SK-N-SH treated with all-trans-retinoic acid at 6 μM for 48 hours (cell line): ENCODE data around the gene ZNF850.

Experiments
- TF ChIP-seq, protein P1 (sequence below): fragments of 250-450 bp; sonication (Bioruptor Pico); IDR thresholded peaks from 2 replicates; pipeline ENCODE4 v1.5.1; 2020; ENCODE audit warnings: low read depth, mild to moderate bottlenecking, moderate library complexity
- TF ChIP-seq, protein P2 (sequence below): fragments of 250-450 bp; sonication (Bioruptor Pico); IDR thresholded peaks from 2 replicates; pipeline ENCODE4 v1.8.0; 2020; ENCODE audit warnings: mild to moderate bottlenecking, moderate library complexity, borderline replicate concordance

DNA sequence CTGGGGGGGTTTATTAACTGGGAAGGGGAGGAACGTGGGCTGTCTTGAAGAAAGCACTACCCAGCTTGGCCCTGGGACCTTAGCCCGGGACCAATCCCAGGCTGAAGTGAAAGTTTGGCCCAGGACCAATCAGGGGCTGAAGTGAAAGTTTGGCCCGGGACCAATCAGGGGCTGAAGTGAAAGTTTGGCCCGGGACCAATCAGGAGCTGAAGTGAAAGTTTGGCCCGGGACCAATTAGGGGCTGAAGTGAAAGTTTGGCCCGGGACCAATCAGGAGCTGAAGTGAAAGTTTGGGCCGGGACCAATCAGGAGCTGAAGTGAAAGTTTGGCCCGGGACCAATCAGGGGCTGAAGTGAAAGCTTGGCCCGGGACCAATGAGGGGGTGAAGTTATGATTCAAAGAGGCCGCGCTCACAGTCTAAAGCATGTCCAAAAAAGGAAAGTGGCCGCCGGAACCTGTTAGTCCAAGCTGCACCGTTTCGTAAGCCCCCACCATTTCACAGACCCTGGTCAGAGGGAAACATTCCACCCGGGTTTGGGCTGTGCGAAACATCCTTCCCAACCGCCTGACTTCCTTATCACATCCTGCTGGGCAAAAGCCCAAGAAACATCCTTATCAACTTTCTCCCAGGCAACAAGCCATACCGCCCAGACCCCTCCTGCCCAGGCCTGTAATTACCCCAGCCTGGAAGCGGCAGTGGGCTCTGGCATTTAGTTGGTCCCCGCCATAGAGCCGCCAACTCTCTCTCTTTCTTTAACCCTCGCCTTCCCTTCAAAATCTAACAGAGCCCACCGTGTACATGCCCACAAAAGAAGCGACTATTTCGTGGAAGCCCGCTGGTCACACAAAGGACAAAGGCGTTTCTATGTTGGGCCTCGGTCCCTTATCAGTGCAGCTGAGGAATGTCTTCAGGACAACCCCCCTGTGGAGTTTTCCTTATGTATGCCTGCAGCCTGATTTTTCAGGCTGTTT, 1.1 kb downstream of the ZNF850 start:
- TF ChIP-seq, protein P1, sequence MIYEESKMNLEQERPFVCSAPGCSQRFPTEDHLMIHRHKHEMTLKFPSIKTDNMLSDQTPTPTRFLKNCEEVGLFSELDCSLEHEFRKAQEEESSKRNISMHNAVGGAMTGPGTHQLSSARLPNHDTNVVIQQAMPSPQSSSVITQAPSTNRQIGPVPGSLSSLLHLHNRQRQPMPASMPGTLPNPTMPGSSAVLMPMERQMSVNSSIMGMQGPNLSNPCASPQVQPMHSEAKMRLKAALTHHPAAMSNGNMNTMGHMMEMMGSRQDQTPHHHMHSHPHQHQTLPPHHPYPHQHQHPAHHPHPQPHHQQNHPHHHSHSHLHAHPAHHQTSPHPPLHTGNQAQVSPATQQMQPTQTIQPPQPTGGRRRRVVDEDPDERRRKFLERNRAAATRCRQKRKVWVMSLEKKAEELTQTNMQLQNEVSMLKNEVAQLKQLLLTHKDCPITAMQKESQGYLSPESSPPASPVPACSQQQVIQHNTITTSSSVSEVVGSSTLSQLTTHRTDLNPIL, result no peak
- TF ChIP-seq, protein P2, sequence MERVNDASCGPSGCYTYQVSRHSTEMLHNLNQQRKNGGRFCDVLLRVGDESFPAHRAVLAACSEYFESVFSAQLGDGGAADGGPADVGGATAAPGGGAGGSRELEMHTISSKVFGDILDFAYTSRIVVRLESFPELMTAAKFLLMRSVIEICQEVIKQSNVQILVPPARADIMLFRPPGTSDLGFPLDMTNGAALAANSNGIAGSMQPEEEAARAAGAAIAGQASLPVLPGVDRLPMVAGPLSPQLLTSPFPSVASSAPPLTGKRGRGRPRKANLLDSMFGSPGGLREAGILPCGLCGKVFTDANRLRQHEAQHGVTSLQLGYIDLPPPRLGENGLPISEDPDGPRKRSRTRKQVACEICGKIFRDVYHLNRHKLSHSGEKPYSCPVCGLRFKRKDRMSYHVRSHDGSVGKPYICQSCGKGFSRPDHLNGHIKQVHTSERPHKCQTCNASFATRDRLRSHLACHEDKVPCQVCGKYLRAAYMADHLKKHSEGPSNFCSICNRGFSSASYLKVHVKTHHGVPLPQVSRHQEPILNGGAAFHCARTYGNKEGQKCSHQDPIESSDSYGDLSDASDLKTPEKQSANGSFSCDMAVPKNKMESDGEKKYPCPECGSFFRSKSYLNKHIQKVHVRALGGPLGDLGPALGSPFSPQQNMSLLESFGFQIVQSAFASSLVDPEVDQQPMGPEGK (CRISPR knock-in tag), result no peak
